ENCODE measurements around the gene SOD2.

Gene SOD2

DNA sequence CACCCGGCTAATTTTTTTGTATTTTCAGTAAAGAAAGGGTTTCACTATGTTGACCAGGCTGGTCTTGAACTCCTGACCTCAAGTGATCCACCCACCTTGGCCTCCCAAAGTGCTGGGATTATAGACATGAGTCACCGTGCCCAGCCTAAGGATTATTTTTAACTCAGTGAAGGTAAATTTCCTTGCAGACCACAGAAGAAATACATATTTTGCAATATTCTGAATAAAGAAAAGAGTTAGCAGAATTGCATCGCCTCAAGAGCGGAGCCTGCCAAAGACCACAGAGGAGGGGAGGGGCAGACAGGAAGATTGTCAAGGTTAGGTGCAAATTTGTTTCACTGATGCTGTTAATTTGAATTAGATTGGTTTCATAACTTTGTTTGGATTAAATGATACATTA lies 47.4 kb downstream of the SOD2 start:
- Histone ChIP-seq H4K20me1 (ENCODE audit: low read depth, low read length) (no peaks in the 10 kb centered on the region), H3K27ac (ENCODE audit: low read depth, low read length) (no peak overlapping the region), H3K36me3 (ENCODE audit: low read length) (no peaks in the 10 kb centered on the region), H2AFZ (ENCODE audit: low read depth, low read length, severe bottlenecking) (no peak overlapping the region), H3K27me3 (ENCODE audit: low read length) (no peaks in the 10 kb centered on the region), H3K79me2 (ENCODE audit: insufficient read depth, low read length) (no peaks in the 10 kb centered on the region), H3K4me3 (ENCODE audit: insufficient read depth, low read length, poor library complexity, severe bottlenecking) (no peak overlapping the region), H3K9me2 (replicated peaks; ENCODE audit: insufficient read depth, low read length) (no peaks in the 10 kb centered on the region), H3K9me3 (ENCODE audit: insufficient read depth, low read length) (no peaks in the 10 kb centered on the region), H3F3A (ENCODE audit: insufficient read depth) (no peaks in the 10 kb centered on the region), H3K4me2 (ENCODE audit: low read depth, low read length, poor library complexity, severe bottlenecking) (no peak overlapping the region), H3K9ac (ENCODE audit: low read length) (no peak overlapping the region)
- TF ChIP-seq CTCF (IDR thresholded peaks at IDR 0.05; ENCODE audit: insufficient read depth, low read length, poor library complexity, severe bottlenecking) (no peak), EZH2phosphoT487 (conservative IDR thresholded peaks at IDR 0.05; ENCODE audit: low read length) (no peak)
